Hematopoietic multipotent progenitor cell treated with erythropoietin and hydrocortisone succinate and interleukin-3 and kit ligand, for 15 days (in vitro differentiated cells): Measurements from ENCODE around the gene EGLN1.
"Not testable (repeated sequence)": the region's sequence is repeated elsewhere in the genome, so short reads cannot be mapped to it uniquely, and the experiment has no call there.

Experiments
- DNase-seq: peaks from one replicate; pipeline ENCODE4 v3.0.0-alpha.2; 2015; ENCODE audit warnings: low spot score

The EGLN1 gene

DNA sequence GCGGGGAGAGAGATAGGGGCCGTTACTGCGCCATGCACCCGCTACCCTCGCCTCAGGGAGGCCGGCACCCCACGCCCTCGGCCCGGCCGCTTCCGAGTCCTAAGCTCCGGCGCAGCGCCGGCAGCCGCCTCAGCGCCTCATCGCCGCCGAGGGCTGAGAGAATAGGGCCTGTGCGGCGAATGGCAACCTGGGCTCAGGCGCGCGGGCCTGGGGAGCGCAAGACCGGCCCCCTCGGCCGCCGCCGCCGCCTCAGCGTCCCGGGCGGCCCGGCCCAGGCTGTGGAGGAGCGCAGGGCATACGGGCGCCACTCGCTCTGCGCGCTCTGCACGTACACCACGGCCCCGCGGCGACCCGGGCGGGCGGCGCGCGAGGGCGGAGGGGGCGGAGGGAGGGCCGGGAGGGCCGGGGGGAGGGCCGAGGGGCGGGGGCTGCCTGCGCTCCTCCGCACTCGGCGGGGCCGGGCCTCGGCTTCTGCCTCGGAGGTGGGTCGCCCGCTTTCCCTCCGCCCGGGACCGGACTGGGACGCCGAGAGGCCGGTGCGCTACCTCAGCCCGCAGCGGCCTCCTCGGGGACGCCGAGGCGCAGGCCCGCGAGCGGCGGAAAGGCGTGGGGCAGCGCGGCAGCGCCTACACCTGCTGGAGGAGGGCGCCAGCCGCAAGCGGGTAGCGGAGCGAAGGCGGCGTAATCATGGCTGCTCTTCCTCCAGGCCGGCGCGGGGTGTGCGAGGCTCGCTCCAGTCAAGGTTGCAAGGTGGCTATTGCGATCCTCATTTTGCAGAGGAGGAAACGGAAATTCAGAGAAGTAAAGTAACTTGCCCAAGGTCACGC is at the start of gene EGLN1:
Gene EGLN1 (minus strand): TSS at position 317 of the 827 bp plus-strand sequence. CDS start 399 bp downstream, outside the sequence.
- peak; percentile 76 for DNase-seq

DNA sequence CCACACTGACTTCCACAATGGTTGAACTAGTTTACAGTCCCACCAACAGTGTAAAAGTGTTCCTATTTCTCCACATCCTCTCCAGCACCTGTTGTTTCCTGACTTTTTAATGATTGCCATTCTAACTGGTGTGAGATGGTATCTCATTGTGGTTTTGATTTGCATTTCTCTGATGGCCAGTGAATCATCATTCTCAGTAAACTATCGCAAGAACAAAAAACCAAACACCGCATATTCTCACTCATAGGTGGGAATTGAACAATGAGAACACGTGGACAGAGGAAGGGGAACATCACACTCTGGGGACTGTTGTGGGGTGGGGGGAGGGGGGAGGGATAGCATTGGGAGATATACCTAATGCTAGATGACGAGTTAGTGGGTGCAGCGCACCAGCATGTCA is 49.4 kb upstream of the EGLN1 start:
- DNase-seq, result not testable (repeated sequence)

DNA sequence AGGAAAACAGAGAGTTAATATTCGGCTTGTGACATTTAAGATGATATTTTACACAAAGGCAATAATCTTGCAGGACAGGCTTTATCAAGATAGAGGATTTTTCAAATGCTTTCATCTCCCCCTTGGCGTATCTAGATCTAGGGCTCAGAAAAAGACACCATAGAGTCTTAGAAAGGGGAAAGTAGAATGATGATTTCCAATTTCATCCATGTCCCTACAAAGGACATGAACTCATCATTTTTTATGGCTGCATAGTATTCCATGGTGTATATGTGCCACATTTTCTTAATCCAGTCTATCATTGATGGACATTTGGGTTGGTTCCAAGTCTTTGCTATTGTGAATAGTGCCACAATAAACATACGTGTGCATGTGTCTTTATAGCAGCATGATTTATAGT is 48.9 kb upstream of the EGLN1 start:
- DNase-seq, result not testable (repeated sequence)

DNA sequence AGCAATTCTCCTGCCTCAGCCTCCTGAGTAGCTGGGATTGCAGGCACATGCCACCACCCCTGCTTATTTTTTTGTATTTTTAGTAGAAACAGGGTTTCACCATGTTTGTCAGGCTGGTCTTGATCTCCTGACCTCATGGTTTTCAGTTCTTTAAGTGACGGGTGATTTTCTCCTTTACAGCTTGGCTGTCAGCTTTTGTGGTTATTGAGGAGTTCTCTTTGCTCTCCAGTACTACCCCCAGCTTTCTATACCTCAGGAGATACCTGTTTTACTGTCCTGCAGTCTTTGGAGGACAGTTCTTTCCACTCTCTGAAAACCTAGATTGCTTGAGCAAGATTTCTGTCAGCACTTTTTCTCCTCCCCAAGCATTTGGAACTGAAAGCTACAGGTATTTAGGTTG is 45.9 kb upstream of the EGLN1 start:
- DNase-seq, result no peak

- DNase-seq, result no peak
Observed at GRCh38 chr1:231465051-231465450, 43.0 kb upstream of the EGLN1 start.

DNA sequence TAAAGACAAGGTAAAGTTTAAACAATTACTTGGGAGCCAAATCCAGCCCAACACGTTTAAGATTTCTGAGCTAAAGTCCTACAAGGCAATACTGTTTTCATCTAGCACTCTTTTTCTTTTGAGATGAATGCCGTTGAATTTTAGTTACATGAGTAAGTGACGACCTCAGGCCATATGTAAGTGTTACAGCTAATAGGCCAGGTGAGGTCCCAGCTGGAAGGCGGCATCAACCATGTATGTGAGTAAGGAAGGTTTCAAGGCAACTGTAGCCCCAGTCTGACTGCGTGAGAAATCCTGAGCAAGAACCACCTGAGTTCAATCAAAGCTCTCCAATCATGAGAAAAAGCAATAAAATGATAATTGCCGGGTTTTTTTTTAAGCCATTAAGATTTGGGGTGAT is 41.5 kb upstream of the EGLN1 start:
- no peak for DNase-seq

- DNase-seq, result no peak
Observed at GRCh38 chr1:231460614-231461013, 38.5 kb upstream of the EGLN1 start.

DNA sequence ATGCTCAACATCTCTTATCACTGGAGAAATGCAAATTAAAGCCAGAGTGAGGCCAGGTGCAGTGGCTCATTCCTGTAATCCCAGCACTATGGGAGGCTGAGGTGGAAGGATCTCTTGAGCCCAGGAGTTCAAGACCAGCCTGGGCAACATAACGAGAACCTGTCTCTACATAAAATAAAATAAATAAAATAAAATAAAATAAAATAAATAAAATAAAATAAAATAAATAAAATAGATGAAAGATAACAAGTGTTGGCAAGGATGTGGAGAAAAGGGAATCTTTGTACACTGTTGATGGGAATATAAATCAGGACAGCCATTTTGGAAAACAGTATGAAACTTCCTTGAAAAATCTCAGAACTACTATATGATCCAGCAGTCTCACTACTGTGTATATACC is 37.4 kb upstream of the EGLN1 start:
- DNase-seq, result not testable (repeated sequence)

- DNase-seq, result not testable (repeated sequence)
Observed at GRCh38 chr1:231457956-231458355, 35.9 kb upstream of the EGLN1 start.

DNA sequence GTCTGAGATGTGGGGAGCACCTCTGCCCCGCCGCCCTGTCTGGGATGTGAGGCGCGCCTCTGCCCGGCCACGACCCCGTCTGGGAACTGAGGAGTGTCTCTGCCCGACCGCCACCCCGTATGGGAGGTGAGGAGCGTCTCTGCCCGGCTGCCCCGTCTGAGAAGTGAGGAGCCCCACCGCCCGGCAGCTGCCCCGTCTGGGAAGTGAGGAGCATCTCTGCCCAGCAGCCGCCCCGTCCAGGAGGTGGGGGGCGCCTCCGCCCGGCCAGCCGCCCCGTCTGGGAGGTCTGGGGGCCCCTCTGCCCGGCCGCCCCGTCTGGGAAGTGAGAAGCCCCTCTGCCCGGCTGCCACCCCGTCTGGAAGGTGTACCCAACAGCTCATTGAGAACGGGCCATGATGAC is 32.0 kb upstream of the EGLN1 start:
- DNase-seq, result not testable (repeated sequence)

GRCh38 chr1:231446138-231446537 is 24.1 kb upstream of the EGLN1 start:
- DNase-seq, result no peak

DNA sequence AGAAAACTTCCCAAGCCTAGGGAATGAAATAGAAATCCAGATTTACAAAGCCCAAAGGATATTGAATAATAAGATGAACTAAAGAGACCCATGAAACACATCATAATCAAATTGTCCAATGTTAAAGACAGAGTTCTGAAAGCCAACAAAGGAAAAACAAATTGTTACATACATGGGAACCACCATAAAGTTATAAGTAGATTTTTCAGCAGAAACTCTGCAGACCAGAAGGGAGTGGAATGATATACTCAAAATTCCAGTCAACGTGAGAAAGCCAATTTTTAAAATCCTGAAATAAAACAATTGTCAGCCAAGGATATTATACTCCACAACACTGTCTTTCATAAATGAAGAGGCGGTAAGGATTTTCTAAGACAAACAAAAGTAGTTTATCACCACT is 22.0 kb upstream of the EGLN1 start:
- no peak for DNase-seq

GRCh38 chr1:231443363-231443762 is 21.3 kb upstream of the EGLN1 start:
- no peak for DNase-seq

GRCh38 chr1:231442735-231443134 is 20.6 kb upstream of the EGLN1 start:
- no peak for DNase-seq

DNA sequence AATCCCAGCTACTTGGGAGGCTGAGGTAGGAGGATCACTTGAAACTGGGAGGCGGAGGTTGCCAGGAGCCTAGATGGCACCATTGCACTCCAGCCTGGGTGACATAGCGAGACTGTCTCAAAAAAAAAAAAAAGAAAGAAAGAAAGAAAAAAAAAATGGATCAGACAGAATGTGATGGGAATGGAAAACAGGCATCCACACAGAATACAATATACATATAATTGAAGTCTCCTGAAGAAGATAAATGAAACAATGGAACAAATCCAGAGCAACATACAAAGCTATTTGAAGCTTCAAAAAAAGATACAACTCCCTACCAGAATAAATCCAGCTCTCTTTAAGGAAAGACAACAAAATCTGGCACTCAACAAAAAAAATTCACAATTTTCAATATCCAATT is 10.9 kb upstream of the EGLN1 start:
- DNase-seq, result no peak

DNA sequence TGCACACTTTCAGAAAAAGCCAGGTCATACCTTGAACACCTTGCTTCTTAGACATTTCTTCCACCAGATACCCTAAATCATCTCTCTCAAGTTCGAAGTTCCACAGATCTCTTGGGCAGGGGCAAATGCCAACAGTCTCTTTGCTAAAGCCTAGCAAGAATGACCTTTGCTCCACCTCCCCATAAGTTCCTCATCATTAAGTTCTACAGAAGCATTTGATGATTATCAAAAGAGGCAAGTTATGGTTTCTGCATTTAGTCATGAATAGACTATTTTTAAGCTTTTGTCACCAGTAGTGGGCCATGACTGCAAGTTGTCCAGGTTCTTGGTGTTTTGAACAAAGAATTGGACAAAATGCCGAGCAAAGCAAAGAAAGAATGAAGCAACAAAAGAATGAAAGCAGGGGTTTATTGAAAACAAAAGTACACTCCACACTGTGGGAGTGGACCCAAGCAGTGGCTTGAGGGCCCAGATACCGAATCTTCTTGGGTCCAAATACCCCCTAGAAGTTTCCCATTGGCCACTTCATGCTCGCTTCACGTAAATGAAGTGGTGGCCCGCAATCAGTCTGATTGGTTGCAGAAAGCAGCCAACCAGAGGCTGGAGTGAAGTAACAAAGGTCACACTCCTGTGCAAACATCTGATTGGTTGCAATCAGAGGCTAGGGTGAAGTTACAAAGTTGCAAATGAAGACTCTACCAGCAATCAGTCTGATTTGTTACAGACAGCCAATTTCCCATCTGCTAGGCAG is 9.8 kb upstream of the EGLN1 start:
- DNase-seq, result no peak

DNA sequence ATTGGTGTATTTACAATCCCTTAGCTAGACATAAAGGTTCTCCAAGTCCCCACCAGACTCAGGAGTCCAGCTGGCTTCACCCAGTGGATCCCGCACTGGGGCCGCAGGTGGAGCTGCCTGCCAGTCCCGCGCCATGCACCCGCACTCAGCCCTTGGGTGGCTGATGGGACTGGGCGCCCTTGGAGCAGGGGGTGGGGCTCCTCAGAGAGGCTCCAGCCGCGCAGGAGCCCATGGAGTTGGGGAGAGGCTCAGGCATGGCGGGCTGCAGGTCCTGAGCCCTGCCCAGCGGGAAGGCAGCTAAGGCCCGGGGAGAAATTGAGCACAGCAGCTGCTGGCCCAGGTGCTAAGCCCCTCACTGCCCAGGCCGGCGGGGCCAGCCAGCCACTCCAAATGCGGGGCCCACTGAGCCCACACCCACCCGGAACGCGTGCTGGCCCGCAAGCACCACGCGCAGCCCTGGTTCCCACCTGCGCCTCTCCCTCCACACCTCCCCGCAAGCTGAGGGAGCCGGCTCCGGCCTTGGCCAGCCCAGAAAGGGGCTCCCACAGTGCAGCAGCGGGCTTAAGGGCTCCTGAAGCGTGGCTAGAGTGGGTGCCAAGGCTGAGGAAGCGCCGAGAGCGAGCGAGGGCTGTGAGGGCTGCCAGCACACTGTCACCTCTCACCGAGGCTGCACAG is 8.7 kb upstream of the EGLN1 start:
- not testable (repeated sequence) for DNase-seq

DNA sequence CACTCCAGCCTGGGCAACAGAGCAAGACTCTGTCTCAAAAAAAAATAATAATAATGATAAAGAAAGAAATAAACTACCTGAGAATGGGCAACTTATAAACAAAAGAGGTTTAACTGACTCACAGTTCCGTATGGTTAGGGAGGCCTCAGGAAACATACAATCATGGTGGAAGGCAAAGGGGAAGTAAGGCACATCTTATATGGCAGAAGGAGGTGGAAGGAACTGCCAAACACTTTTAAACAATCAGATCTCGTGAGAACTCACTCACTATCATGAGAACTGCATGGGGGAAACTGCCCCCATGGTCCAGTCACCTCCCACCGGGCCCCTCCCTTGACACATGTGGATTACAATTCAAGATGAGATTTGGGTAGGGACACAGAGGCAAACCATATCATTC is 6.3 kb upstream of the EGLN1 start:
- no peak for DNase-seq

- DNase-seq, result no peak
Observed at GRCh38 chr1:231424950-231425805, 3.1 kb upstream of the EGLN1 start.

GRCh38 chr1:231423648-231424047 is 1.6 kb upstream of the EGLN1 start:
- DNase-seq, result no peak

- DNase-seq, result no peak
Observed at GRCh38 chr1:231422798-231423309, 767 bp upstream of the EGLN1 start.

DNA sequence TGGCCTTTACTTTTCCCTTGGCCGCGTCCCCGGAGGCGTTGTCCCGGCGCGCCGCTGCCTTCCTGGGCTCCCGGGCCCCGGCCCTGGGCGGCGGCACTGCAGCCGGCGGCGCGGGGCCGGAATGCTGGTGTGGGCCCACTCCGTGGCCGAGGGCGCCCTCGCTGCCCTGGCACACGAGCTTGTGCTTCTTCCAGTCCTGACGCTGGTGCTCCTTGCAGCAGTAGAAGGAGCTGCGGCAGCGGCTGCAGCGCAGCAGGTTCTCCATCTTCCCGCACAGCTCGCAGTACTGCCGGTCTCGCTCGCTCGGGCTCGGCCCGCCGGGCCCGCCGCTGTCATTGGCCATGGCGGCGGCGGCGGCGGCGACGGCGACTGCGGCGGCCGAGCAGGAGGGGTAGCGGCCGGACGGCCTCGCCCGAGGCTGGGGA is 529 bp downstream of the EGLN1 start:
- peak; percentile 37 for DNase-seq
